DOHH2 (cell line): Measurements from ENCODE around the gene NECAP2.
"Not testable (repeated sequence)": the region's sequence is repeated elsewhere in the genome, so short reads cannot be mapped to it uniquely, and the experiment has no call there.

Experiments
- H3F3A ChIP-seq: fragments of 200-600 bp; sonication (generic), shearing (Covaris generic); 2 replicates; pipeline ENCODE4 v1.6.0; 2016; ENCODE audit warnings: antibody characterized with exemption, mild to moderate bottlenecking; ENCODE audit not compliant: control insufficient read depth, insufficient read depth
- H3K27ac ChIP-seq: fragments of 200-600 bp; sonication (generic); 2 replicates; pipeline ENCODE4 v1.5.1; 2014; ENCODE audit warnings: low read depth, mild to moderate bottlenecking, low read length, moderate library complexity
- H3K27me3 ChIP-seq: fragments of 200-600 bp; sonication (generic); 2 replicates; pipeline ENCODE4 v1.6.1; 2014; ENCODE audit warnings: mild to moderate bottlenecking, low read length, mixed read lengths; ENCODE audit not compliant: control insufficient read depth
- H3K36me3 ChIP-seq: fragments of 200-600 bp; sonication (generic); 2 replicates; pipeline ENCODE4 v1.6.1; 2014; ENCODE audit warnings: mild to moderate bottlenecking, low read length, moderate library complexity, mixed read lengths; ENCODE audit not compliant: control insufficient read depth
- H3K4me1 ChIP-seq: fragments of 200-600 bp; sonication (generic); 2 replicates; pipeline ENCODE4 v1.6.1; 2014; ENCODE audit warnings: mild to moderate bottlenecking, low read length, mixed read lengths; ENCODE audit not compliant: control insufficient read depth
- H3K4me2 ChIP-seq: fragments of 200-600 bp; sonication (generic); 2 replicates; pipeline ENCODE4 v1.6.0; 2014; ENCODE audit warnings: mild to moderate bottlenecking, low read length, moderate library complexity
- H3K4me3 ChIP-seq: fragments of 200-600 bp; sonication (generic); 2 replicates; pipeline ENCODE4 v1.5.1; 2014; ENCODE audit warnings: mild to moderate bottlenecking, low read length, mixed read lengths
- H3K79me2 ChIP-seq: fragments of 200-600 bp; sonication (generic); 2 replicates; pipeline ENCODE4 v1.6.1; 2014; ENCODE audit warnings: mild to moderate bottlenecking, low read length, mixed read lengths; ENCODE audit not compliant: control insufficient read depth
- H3K9me2 ChIP-seq: fragments of 200-600 bp; sonication (generic); replicated peaks from 2 replicates; pipeline ENCODE4 v1.6.1; 2014; ENCODE audit warnings: mild to moderate bottlenecking, low read length, mixed read lengths; ENCODE audit not compliant: control insufficient read depth
- H3K9me3 ChIP-seq: fragments of 200-600 bp; sonication (generic); 2 replicates; pipeline ENCODE4 v1.6.1; 2014; ENCODE audit warnings: antibody characterized with exemption, low read length, mixed read lengths; ENCODE audit not compliant: control insufficient read depth, insufficient read depth
- H4K20me1 ChIP-seq: fragments of 200-600 bp; sonication (generic); 2 replicates; pipeline ENCODE4 v1.6.0; 2014; ENCODE audit warnings: low read depth, mild to moderate bottlenecking, antibody characterized with exemption, low read length, moderate library complexity; ENCODE audit not compliant: control insufficient read depth, insufficient read depth
- EZH2phosphoT487 ChIP-seq: fragments of 200-600 bp; sonication (generic); IDR thresholded peaks from 2 replicates; pipeline ENCODE4 v1.6.1; 2017; ENCODE audit warnings: borderline replicate concordance, mild to moderate bottlenecking, antibody characterized with exemption, low read length, moderate library complexity, mixed read lengths
- TF ChIP-seq, protein P1 (sequence below): fragments of 200-600 bp; sonication (generic); IDR thresholded peaks from one replicate; pipeline ENCODE4 v1.5.1; 2014; ENCODE audit warnings: antibody characterized with exemption, mild to moderate bottlenecking, low read depth, low read length; ENCODE audit not compliant: poor library complexity, severe bottlenecking

NECAP2 gene

DNA sequence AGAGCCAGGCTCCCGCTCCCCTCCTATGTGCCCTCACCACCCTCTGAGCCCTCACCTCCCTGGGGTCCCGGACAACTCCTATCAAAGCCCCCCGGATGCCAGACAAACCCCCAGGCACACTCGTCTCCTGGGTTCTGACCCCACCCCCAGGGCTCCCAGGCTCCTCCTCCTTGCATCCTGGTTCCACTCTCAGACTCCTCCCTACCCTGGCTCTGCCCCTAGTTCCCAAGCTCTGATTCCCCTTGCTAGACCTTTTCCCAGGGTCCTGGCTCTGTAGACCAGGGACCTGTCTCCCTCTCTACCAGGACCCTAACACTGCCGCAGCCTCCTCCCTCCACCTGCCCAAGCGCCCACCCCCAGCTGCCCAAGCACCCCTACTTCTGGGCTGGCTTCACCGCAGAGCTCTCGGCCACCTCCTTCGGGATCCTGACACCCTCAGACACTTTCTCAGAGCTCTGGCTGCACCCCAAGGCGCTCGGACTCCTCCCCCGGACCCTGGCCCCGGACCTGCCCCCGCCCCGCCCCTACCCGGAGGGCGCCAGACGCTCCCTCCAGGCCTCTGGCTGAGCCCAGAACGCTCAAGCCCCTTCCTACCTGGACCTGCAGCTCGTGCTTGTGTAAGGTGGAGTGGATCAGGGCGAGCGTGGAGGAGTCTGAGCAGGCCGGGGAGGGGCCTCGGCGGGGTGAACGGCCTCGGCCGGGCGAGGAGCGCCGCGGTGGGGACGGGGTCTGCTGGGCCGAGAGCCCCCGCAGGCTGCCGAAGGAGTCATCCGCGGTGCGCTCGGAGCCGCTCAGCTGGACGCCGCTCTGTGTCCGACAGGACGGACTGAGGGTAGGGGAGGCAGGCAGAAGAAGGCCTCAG, 43.3 kb downstream of the NECAP2 start:
- not testable (repeated sequence) for H3K27ac ChIP-seq, H3F3A ChIP-seq, H3K9me3 ChIP-seq, H4K20me1 ChIP-seq, H3K79me2 ChIP-seq, H3K36me3 ChIP-seq, H3K4me2 ChIP-seq, H3K4me3 ChIP-seq, H3K27me3 ChIP-seq, H3K4me1 ChIP-seq, H3K9me2 ChIP-seq

DNA sequence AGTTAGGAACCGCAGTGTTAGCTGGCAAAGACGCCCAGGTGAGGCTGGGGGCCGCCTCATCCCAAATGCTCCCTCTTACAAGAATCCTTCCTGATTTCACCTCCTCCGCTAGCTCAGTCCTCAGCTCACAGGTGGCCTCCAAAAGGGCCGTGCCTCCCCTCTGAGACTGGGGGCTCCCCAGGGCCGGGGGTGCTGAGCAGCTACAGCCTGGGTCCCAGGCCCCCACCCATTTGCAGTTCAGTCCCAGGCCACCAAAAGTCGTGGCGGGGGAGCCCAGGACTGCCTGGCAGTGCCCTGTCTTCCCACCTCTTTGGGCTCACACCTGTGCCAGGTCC, 43.9 kb downstream of the NECAP2 start:
- Histone ChIP-seq H3K27ac (no peak overlapping the region), H3K4me1 (no peaks in the 10 kb centered on the region), H3K4me3 (no peak overlapping the region), H4K20me1 (no peaks in the 10 kb centered on the region), H3K9me3 (no peaks in the 10 kb centered on the region), H3K9me2 (no peaks in the 10 kb centered on the region), H3K36me3 (no peaks in the 10 kb centered on the region), H3K4me2 (no peak overlapping the region), H3F3A (no peaks in the 10 kb centered on the region), H3K79me2 (no peaks in the 10 kb centered on the region), H3K27me3 (no peaks in the 10 kb centered on the region)
- no peak for TF ChIP-seq EZH2phosphoT487
- TF ChIP-seq, protein P1, sequence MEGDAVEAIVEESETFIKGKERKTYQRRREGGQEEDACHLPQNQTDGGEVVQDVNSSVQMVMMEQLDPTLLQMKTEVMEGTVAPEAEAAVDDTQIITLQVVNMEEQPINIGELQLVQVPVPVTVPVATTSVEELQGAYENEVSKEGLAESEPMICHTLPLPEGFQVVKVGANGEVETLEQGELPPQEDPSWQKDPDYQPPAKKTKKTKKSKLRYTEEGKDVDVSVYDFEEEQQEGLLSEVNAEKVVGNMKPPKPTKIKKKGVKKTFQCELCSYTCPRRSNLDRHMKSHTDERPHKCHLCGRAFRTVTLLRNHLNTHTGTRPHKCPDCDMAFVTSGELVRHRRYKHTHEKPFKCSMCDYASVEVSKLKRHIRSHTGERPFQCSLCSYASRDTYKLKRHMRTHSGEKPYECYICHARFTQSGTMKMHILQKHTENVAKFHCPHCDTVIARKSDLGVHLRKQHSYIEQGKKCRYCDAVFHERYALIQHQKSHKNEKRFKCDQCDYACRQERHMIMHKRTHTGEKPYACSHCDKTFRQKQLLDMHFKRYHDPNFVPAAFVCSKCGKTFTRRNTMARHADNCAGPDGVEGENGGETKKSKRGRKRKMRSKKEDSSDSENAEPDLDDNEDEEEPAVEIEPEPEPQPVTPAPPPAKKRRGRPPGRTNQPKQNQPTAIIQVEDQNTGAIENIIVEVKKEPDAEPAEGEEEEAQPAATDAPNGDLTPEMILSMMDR = no peak

DNA sequence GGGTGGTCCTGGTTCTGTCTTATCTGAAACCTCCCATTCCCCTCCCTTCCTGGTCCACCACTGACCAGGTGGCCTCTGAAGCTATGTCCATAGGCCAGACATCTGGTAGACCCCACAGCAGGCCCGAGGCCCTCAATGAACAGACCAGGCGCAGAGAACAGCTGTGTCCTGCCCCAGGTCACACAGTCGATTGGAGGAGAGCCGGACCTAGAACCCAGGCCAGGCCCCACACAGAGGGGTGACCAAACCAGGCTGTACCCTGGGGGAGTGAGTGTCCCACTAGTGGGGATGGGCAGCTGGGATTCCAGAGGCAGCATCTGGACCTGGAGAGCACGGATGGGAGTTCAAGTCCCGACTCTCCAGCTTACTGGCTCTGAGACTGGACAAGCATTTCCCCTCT, 44.4 kb downstream of the NECAP2 start:
- no peaks in the 10 kb centered on the region for H3K27me3 ChIP-seq
- H3K27ac ChIP-seq = no peak overlapping the region
- H3K4me1 ChIP-seq = no peaks in the 10 kb centered on the region
- no peaks in the 10 kb centered on the region for H3K79me2 ChIP-seq
- no peaks in the 10 kb centered on the region for H3K9me3 ChIP-seq
- no peaks in the 10 kb centered on the region for H3F3A ChIP-seq
- H4K20me1 ChIP-seq = no peaks in the 10 kb centered on the region
- TF ChIP-seq EZH2phosphoT487 = no peak
- TF ChIP-seq, protein P1 = no peak
- H3K36me3 ChIP-seq = no peaks in the 10 kb centered on the region
- no peak overlapping the region for H3K4me3 ChIP-seq
- no peak overlapping the region for H3K4me2 ChIP-seq
- H3K9me2 ChIP-seq = no peaks in the 10 kb centered on the region

DNA sequence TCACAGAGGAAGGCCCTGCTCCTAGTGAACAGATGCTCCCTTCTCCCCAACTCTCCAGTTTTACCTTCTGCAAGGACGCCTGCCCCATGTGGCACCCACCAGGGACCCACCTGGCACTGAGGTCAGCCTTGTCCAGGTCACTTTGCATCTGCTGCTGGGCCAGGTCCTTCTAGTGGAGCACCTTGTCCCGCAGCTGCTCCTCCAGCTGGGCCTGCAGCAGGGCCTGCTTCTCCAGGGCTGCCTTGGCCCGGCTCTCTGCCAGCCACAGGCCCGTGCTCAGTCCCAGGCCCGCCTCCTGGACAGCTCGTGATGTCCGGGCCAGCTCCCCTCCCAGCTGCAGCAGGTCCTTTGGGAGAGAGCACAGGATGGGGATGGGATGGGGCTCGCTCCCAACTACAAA, 45.8 kb downstream of the NECAP2 start:
- not testable (repeated sequence) for H3K9me2 ChIP-seq, H3K9me3 ChIP-seq, H4K20me1 ChIP-seq, H3K4me1 ChIP-seq, H3K27me3 ChIP-seq, H3K79me2 ChIP-seq, H3K4me3 ChIP-seq, H3K36me3 ChIP-seq, H3K27ac ChIP-seq, H3F3A ChIP-seq, H3K4me2 ChIP-seq

DNA sequence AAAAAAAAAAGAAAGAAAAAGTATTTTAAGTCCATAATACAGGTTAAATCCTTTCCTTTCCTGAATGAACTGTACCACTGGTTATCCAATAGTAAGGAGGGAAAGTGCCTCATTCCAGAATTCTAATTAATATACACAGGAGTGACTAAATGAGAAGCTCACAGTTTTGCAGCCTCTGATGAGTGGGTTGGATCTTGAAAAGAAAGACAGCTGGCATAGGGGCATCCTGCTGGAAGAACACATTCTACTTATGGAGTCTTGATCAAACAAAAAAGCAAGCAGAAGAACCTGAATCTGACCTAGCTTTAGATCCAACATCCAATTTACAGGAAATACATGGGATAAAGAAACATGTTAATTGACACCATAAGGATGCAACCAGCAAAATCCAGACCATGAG, 46.5 kb downstream of the NECAP2 start:
- H3K4me2 ChIP-seq, H3K9me2 ChIP-seq, H4K20me1 ChIP-seq, H3K9me3 ChIP-seq, H3K4me1 ChIP-seq, H3F3A ChIP-seq, H3K36me3 ChIP-seq, H3K27me3 ChIP-seq, H3K79me2 ChIP-seq, H3K27ac ChIP-seq, H3K4me3 ChIP-seq: not testable (repeated sequence)

DNA sequence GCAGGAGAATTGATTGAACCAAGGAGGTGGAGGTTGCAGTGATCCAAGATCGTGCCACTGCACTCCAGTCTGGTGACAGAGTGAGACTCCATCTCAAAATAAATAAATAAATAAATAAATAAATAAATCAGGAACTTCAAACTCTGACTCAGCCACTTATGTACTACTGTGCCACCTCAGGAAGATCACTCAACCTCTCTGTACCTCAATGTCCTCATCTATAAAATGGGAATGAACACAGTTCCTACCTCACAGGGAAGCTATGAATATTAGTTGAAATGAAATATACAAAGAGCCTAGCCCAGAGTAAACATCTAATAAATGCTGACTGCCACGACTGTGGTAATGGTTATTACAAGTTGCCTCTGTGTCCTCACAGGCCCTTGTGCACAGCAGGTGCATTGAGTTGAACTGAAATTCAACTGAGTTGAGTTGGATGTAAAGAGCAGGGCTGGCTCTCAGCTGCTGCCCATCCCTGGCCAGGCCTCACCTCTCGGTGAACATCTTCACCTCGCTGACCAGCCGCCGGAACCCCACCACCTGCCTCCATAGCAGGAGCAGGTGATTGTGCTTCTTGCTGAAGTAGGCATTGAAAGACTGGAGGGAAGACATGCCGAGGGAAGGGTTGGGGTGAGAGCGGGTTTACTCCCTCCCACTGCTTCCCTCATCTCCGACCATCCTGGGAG, 48.8 kb downstream of the NECAP2 start:
- not testable (repeated sequence) for H3K9me2 ChIP-seq, H3K36me3 ChIP-seq, H3F3A ChIP-seq, H4K20me1 ChIP-seq, H3K79me2 ChIP-seq, H3K27ac ChIP-seq, H3K4me2 ChIP-seq, H3K9me3 ChIP-seq, H3K4me3 ChIP-seq, H3K27me3 ChIP-seq, H3K4me1 ChIP-seq
